Nephron (organoid): ENCODE data around the gene ARID3C.

Experiments
- H3K27ac Mint-ChIP-seq, 3 experiments: 2 replicates each; pipeline ENCODE4 v1.8.0; 2020; ENCODE audit warnings: mixed read lengths in 3 of 3, mild to moderate bottlenecking in 2 of 3, moderate library complexity in 1 of 3
- H3K27me3 Mint-ChIP-seq: 2 replicates; pipeline ENCODE4 v1.8.0; 2021; ENCODE audit warnings: low read depth, mild to moderate bottlenecking, moderate library complexity, mixed read lengths
- H3K36me3 Mint-ChIP-seq: 2 replicates; pipeline ENCODE4 v1.8.0; 2020; ENCODE audit warnings: low read depth, mixed read lengths
- H3K4me1 Mint-ChIP-seq: 2 replicates; pipeline ENCODE4 v1.8.0; 2020; ENCODE audit warnings: mixed read lengths
- H3K4me3 Mint-ChIP-seq, 3 experiments: 2 replicates each; pipeline ENCODE4 v1.8.0; 2020; ENCODE audit warnings: mild to moderate bottlenecking in 3 of 3, mixed read lengths in 3 of 3, moderate library complexity in 2 of 3
- H3K9me3 Mint-ChIP-seq: 2 replicates; pipeline ENCODE4 v1.8.0; 2020; ENCODE audit warnings: mixed read lengths
- TF ChIP-seq, protein P1 (sequence below), 3 experiments: fragments of 200-600 bp; sonication (generic); IDR thresholded peaks; one replicate each; pipeline ENCODE4 v1.5.0; 2021; ENCODE audit warnings: antibody characterized with exemption in 3 of 3; ENCODE audit not compliant: unreplicated experiment in 3 of 3

The ARID3C gene

GRCh38 chr9:34669809-34670562 lies 41.1 kb upstream of the ARID3C start:
- no peaks in the 10 kb centered on the region for H3K9me3 Mint-ChIP-seq
- H3K27ac Mint-ChIP-seq = no peak overlapping the region
- TF ChIP-seq, protein P1, sequence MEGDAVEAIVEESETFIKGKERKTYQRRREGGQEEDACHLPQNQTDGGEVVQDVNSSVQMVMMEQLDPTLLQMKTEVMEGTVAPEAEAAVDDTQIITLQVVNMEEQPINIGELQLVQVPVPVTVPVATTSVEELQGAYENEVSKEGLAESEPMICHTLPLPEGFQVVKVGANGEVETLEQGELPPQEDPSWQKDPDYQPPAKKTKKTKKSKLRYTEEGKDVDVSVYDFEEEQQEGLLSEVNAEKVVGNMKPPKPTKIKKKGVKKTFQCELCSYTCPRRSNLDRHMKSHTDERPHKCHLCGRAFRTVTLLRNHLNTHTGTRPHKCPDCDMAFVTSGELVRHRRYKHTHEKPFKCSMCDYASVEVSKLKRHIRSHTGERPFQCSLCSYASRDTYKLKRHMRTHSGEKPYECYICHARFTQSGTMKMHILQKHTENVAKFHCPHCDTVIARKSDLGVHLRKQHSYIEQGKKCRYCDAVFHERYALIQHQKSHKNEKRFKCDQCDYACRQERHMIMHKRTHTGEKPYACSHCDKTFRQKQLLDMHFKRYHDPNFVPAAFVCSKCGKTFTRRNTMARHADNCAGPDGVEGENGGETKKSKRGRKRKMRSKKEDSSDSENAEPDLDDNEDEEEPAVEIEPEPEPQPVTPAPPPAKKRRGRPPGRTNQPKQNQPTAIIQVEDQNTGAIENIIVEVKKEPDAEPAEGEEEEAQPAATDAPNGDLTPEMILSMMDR (IDR thresholded peaks at IDR 0.05; ENCODE audit: unreplicated experiment in 3 of 3) = no peak
- no peaks in the 10 kb centered on the region for H3K27me3 Mint-ChIP-seq
- H3K4me3 Mint-ChIP-seq = no peak overlapping the region
- H3K4me1 Mint-ChIP-seq = peaks cover 15% of the 10 kb centered on the region
- peaks cover 28% of the 10 kb centered on the region for H3K36me3 Mint-ChIP-seq

- Mint-ChIP-seq H3K4me3 (peak overlapping the region; percentile 92 to 94 (median 94)), H3K27me3 (no peaks in the 10 kb centered on the region), H3K9me3 (no peaks in the 10 kb centered on the region), H3K27ac (peak overlapping the region; percentile 84 to 97 (median 93)), H3K4me1 (peaks cover 30% of the 10 kb centered on the region), H3K36me3 (peaks cover 52% of the 10 kb centered on the region)
- TF ChIP-seq, protein P1 (IDR thresholded peaks at IDR 0.05; ENCODE audit: unreplicated experiment in 3 of 3) = no peak
Observed at GRCh38 chr9:34665381-34666250, 36.8 kb upstream of the ARID3C start.

- Mint-ChIP-seq H3K4me3 (peak overlapping the region; percentile 92 to 94 (median 94)), H3K9me3 (no peaks in the 10 kb centered on the region), H3K36me3 (peaks cover 51% of the 10 kb centered on the region), H3K27ac (peak overlapping the region; percentile 84 to 97 (median 93)), H3K27me3 (no peaks in the 10 kb centered on the region), H3K4me1 (peaks cover 30% of the 10 kb centered on the region)
- TF ChIP-seq, protein P1 (IDR thresholded peaks at IDR 0.05; ENCODE audit: unreplicated experiment in 3 of 3) = no peak
Observed at GRCh38 chr9:34665067-34665380, 36.2 kb upstream of the ARID3C start.

GRCh38 chr9:34664281-34665066 lies 35.6 kb upstream of the ARID3C start:
- Mint-ChIP-seq H3K27ac (peak overlapping the region; percentile 84 to 93 (median 93)), H3K36me3 (peaks cover 46% of the 10 kb centered on the region), H3K27me3 (no peaks in the 10 kb centered on the region), H3K4me1 (peaks cover 30% of the 10 kb centered on the region), H3K9me3 (no peaks in the 10 kb centered on the region), H3K4me3 (peak overlapping the region; percentile 92 to 94 (median 94))
- TF ChIP-seq, protein P1 (IDR thresholded peaks at IDR 0.05; ENCODE audit: unreplicated experiment in 3 of 3) = peak; percentile 80 to 82 (median 81)

DNA sequence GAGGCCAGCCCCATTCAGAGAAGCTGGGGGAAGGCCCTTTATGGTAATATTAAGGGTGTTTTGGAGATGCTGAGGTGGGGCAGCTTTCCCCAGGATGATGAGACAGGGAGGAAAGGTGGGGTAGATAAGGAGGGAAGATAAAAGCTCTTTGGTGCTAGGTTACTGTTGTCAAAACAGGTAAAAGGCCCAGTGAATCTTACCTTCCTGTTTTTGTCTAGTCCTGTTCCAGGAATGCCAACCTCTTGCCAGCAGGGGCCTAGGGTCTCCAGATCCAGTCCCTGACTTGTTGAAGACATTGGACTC lies 34.4 kb upstream of the ARID3C start:
- no peaks in the 10 kb centered on the region for H3K9me3 Mint-ChIP-seq
- H3K27me3 Mint-ChIP-seq = no peaks in the 10 kb centered on the region
- peaks cover 34% of the 10 kb centered on the region for H3K4me1 Mint-ChIP-seq

More for the DNA sequence above, 34.4 kb upstream of the ARID3C start:
- TF ChIP-seq, protein P1 (IDR thresholded peaks at IDR 0.05; ENCODE audit: unreplicated experiment in 3 of 3) = no peak
- Mint-ChIP-seq H3K36me3 (peaks cover 35% of the 10 kb centered on the region), H3K27ac (peak overlapping the region; percentile 15 to 93 (median 54)), H3K4me3 (peak overlapping the region; percentile 29 to 63 (median 59))
